Glomerular endothelial cell (primary cell): ENCODE data around the gene IKBKG. TPM values are rescaled to one million over a fixed set of nuclear protein-coding genes. Genes with fewer than 3 reads are reported as not detected.
"Not testable (repeated sequence)": the region's sequence is repeated elsewhere in the genome, so short reads cannot be mapped to it uniquely, and the experiment has no call there.

Experiments
- DNase-seq: peaks from one replicate; pipeline ENCODE4 v3.0.0-alpha.2; 2011; ENCODE audit warnings: low read depth, low spot score; ENCODE audit errors: extremely low read depth
- total RNA-seq: library from RNA; depleted of rRNA; stranded (reverse); fragments of >200 nt; gene quantifications from 2 replicates; pipeline ENCODE4 v1.2.3, GENCODE V29; 2015

The IKBKG gene
- 13.5 and 18.8 TPM in 2 replicates for total RNA-seq

- no peak for DNase-seq
These were observed at the start of gene IKBKG for GRCh38 chrX:154547245-154548027. Gene IKBKG, plus strand, starts transcription at chrX:154547620. Its CDS starts 4,383 bp downstream, at chrX:154552003.

- not testable (repeated sequence) for DNase-seq
These were observed 46.0 kb upstream of the IKBKG start for GRCh38 chrX:154501423-154501822.

GRCh38 chrX:154502098-154502497 is 45.3 kb upstream of the IKBKG start:
- no peak for DNase-seq

GRCh38 chrX:154502989-154503388 is 44.4 kb upstream of the IKBKG start:
- no peak for DNase-seq

GRCh38 chrX:154505734-154506133 is 41.7 kb upstream of the IKBKG start:
- no peak for DNase-seq

- DNase-seq: no peak
These were observed 40.7 kb upstream of the IKBKG start for GRCh38 chrX:154506483-154507332.

- no peak for DNase-seq
These were observed 39.6 kb upstream of the IKBKG start for GRCh38 chrX:154507673-154508383.

GRCh38 chrX:154508384-154508745 is 39.1 kb upstream of the IKBKG start:
- no peak for DNase-seq

GRCh38 chrX:154509455-154509854 is 38.0 kb upstream of the IKBKG start:
- no peak for DNase-seq

- no peak for DNase-seq
These were observed 35.7 kb upstream of the IKBKG start for GRCh38 chrX:154511761-154512160.

- DNase-seq: no peak
These were observed 34.4 kb upstream of the IKBKG start for GRCh38 chrX:154512879-154513553.

GRCh38 chrX:154513716-154514115 is 33.7 kb upstream of the IKBKG start:
- DNase-seq: no peak

- DNase-seq: no peak
These were observed 32.1 kb upstream of the IKBKG start for GRCh38 chrX:154515090-154515965.

- DNase-seq: no peak
These were observed 31.3 kb upstream of the IKBKG start, which contains the start of gene FAM3A for GRCh38 chrX:154515966-154516655. Gene FAM3A, minus strand, starts transcription at chrX:154516232. Its CDS starts 460 bp downstream, at chrX:154515772.

GRCh38 chrX:154516656-154517100 is 30.7 kb upstream of the IKBKG start:
- no peak for DNase-seq

- no peak for DNase-seq
These were observed 30.2 kb upstream of the IKBKG start for GRCh38 chrX:154517101-154517781.

GRCh38 chrX:154519389-154519788 is 28.0 kb upstream of the IKBKG start:
- no peak for DNase-seq
